ENCODE measurements around the gene MCOLN2.
A peak's percentile ranks its signal among the peaks of the same experiment; 100 is the strongest.

Gene MCOLN2

GRCh38 chr1:84939761-84940160, 57.2 kb downstream of the MCOLN2 start:
- DNase-seq (ENCODE audit: extremely low read depth, low read depth) = no peak
- TF ChIP-seq CTCF (IDR thresholded peaks at IDR 0.05; ENCODE audit: low read depth, low read length) = no peak

GRCh38 chr1:84939151-84939550, 57.8 kb downstream of the MCOLN2 start:
- TF ChIP-seq CTCF (IDR thresholded peaks at IDR 0.05; ENCODE audit: low read depth, low read length) = no peak

GRCh38 chr1:84936116-84936810, 60.6 kb downstream of the MCOLN2 start:
- TF ChIP-seq CTCF (IDR thresholded peaks at IDR 0.05; ENCODE audit: low read depth, low read length) = peak; percentile 87
- DNase-seq (ENCODE audit: extremely low read depth, low read depth) = peak; percentile 36

More at GRCh38 chr1:84939151-84939550, 57.8 kb downstream of the MCOLN2 start:
- no peak for DNase-seq (ENCODE audit: extremely low read depth, low read depth)

- DNase-seq (ENCODE audit: extremely low read depth, low read depth) = no peak
- TF ChIP-seq CTCF (IDR thresholded peaks at IDR 0.05; ENCODE audit: low read depth, low read length) = no peak
Observed at GRCh38 chr1:84933011-84933611, 63.8 kb downstream of the MCOLN2 start.

- no peak for TF ChIP-seq CTCF (IDR thresholded peaks at IDR 0.05; ENCODE audit: low read depth, low read length)
- DNase-seq (ENCODE audit: extremely low read depth, low read depth) = no peak
Observed at GRCh38 chr1:84930831-84931230, 66.1 kb downstream of the MCOLN2 start.

- no peak for TF ChIP-seq CTCF (IDR thresholded peaks at IDR 0.05; ENCODE audit: low read depth, low read length)
- DNase-seq (ENCODE audit: extremely low read depth, low read depth) = no peak
Observed at GRCh38 chr1:84930329-84930728, 66.6 kb downstream of the MCOLN2 start.

- no peak for DNase-seq (ENCODE audit: extremely low read depth, low read depth)
- TF ChIP-seq CTCF (IDR thresholded peaks at IDR 0.05; ENCODE audit: low read depth, low read length) = no peak
Observed at GRCh38 chr1:84929581-84929980, 67.3 kb downstream of the MCOLN2 start.

Data from AG09319 (cell line).